Measurements from ENCODE around the gene IGSF9B.

The IGSF9B gene

GRCh38 chr11:133864756-133865155, 92.0 kb downstream of the IGSF9B start:
- TF ChIP-seq CTCF (conservative IDR thresholded peaks at IDR 0.05) (no peak), ZFX (IDR thresholded peaks at IDR 0.05) (no peak)
- no peak overlapping the region for H3K27ac ChIP-seq

- no peak for TF ChIP-seq CTCF (conservative IDR thresholded peaks at IDR 0.05)
- no peak for TF ChIP-seq ZFX (IDR thresholded peaks at IDR 0.05)
- H3K27ac ChIP-seq: no peak overlapping the region
These were observed 96.6 kb downstream of the IGSF9B start for GRCh38 chr11:133860151-133860550.

All from C4-2B (cell line).